K562 (cell line): ENCODE data around the gene ADAM23. TPM values are rescaled to one million over a fixed set of nuclear protein-coding genes. Genes with fewer than 3 reads are reported as not detected.

Source experiments
- ATAC-seq: fragments of 200-7000 bp; cut with Tn5 transposase; 3 replicates; pipeline ENCODE4 v1.9.1; 2020; ENCODE audit warnings: moderate library complexity
- BruUV-seq: library from RNA; stranded (reverse); fragments of 400-500 nt; replicated peaks from 2 replicates; lab custom pipeline; 2021; lab: Mats Ljungman, UMichigan
- CTCF ChIA-PET: fragments of 300-600 bp; formaldehyde crosslinking; extraction: SDS; loops from one replicate; lab custom pipeline; 2021; ENCODE audit warnings: low intra/inter-chr PET ratio; lab: Yijun Ruan, JAX
- POLR2A ChIA-PET: fragments of 300-600, 350-650 bp; sonication (Branson Sonifier 250); formaldehyde crosslinking; extraction: SDS; loops from one replicate; lab custom pipeline; 2021; ENCODE audit warnings: antibody characterized with exemption, inconsistent platforms; lab: Yijun Ruan, JAX
- DNase-seq, 4 experiments: peaks; one replicate each; pipeline versions ENCODE4 v3.0.0 to v3.0.0-alpha.2; 2011 to 2018; ENCODE audit warnings: low spot score in 3 of 4, mixed read lengths in 3 of 4; ENCODE audit errors: extremely low read depth in 1 of 4
- FAIRE-seq: peaks from 2 replicates; lab custom pipeline; 2011; peaks lifted over from hg19 to GRCh38; lab: Jason Lieb, UNC
- H2AFZ ChIP-seq: 2 replicates; pipeline ENCODE4 v1.6.0; 2011; ENCODE audit warnings: low read depth, low read length, control low read depth, inconsistent platforms
- H3K27ac ChIP-seq: fragments of 200-600 bp; 3 replicates; pipeline ENCODE4 v1.8.0; 2011; ENCODE audit warnings: low read depth, mild to moderate bottlenecking, control low read depth, inconsistent platforms, low read length, moderate library complexity, mixed read lengths; ENCODE audit errors: extremely low read depth
- H3K27me3 ChIP-seq, 2 experiments: fragments of 300-600 bp in 1 of 2; 2 replicates in 1 of 2; 3 replicates in 1 of 2; pipeline versions ENCODE4 v1.6.0 to v1.8.0; 2011; ENCODE audit warnings: inconsistent platforms in 2 of 2, low read length in 2 of 2, mild to moderate bottlenecking in 1 of 2, mixed read lengths in 1 of 2, moderate library complexity in 1 of 2; ENCODE audit not compliant: control insufficient read depth in 2 of 2, insufficient read depth in 2 of 2
- H3K36me3 ChIP-seq: fragments of 300-600 bp; 3 replicates; pipeline ENCODE4 v1.8.0; 2011; ENCODE audit warnings: mild to moderate bottlenecking, low read length, inconsistent platforms; ENCODE audit not compliant: control insufficient read depth, insufficient read depth
- H3K4me1 ChIP-seq, 2 experiments: fragments of 200-600 bp in 1 of 2; replicated peaks in 1 of 2; 2 replicates in 1 of 2; 3 replicates in 1 of 2; pipeline versions ENCODE4 v1.5.1 to v1.8.0; 2011; ENCODE audit warnings: inconsistent platforms in 2 of 2, low read length in 2 of 2, mild to moderate bottlenecking in 1 of 2, mixed read lengths in 1 of 2, moderate library complexity in 1 of 2; ENCODE audit not compliant: control insufficient read depth in 2 of 2, insufficient read depth in 2 of 2
- H3K4me2 ChIP-seq: 2 replicates; pipeline ENCODE4 v1.6.1; 2011; ENCODE audit warnings: low read length, control low read depth, inconsistent platforms, mixed read lengths; ENCODE audit not compliant: insufficient read depth
- H3K4me3 ChIP-seq: fragments of 200-600 bp; sonication (generic), shearing (Covaris generic); 2 replicates; pipeline ENCODE4 v1.5.1; 2016; ENCODE audit warnings: control low read depth, inconsistent platforms
- H3K79me2 ChIP-seq: fragments of 200-600 bp; 3 replicates; pipeline ENCODE4 v1.8.0; 2011; ENCODE audit warnings: low read length, inconsistent platforms; ENCODE audit not compliant: control insufficient read depth, insufficient read depth
- H3K9ac ChIP-seq, 2 experiments: 2 replicates each; pipeline versions ENCODE4 v1.6.0 to v1.6.1; 2011; ENCODE audit warnings: low read depth in 2 of 2, low read length in 2 of 2, control low read depth in 1 of 2, inconsistent platforms in 1 of 2, mild to moderate bottlenecking in 1 of 2, mixed read lengths in 1 of 2; ENCODE audit not compliant: insufficient read depth in 1 of 2
- H3K9me1 ChIP-seq: one replicate; pipeline ENCODE4 v1.6.0; 2011; ENCODE audit warnings: inconsistent platforms, mild to moderate bottlenecking, low read length, moderate library complexity; ENCODE audit not compliant: control insufficient read depth, insufficient read depth
- H3K9me3 ChIP-seq: replicated peaks from 2 replicates; pipeline ENCODE4 v1.5.1; 2011; ENCODE audit warnings: low read depth, low read length, inconsistent platforms; ENCODE audit not compliant: control insufficient read depth, insufficient read depth
- H4K20me1 ChIP-seq: replicated peaks from 2 replicates; pipeline ENCODE4 v1.6.1; 2011; ENCODE audit warnings: low read length, inconsistent platforms, mixed read lengths; ENCODE audit not compliant: control insufficient read depth, insufficient read depth
- GABPB1 ChIP-seq: sonication (generic); formaldehyde crosslinking; IDR thresholded peaks from 2 replicates; pipeline ENCODE4 v1.8.0; 2022; ENCODE audit warnings: mild to moderate bottlenecking, missing genetic modification reagents
- HDAC3 ChIP-seq: fragments of 450-650 bp; IDR thresholded peaks from 2 replicates; pipeline ENCODE4 v1.6.1; 2018; ENCODE audit warnings: borderline replicate concordance, mild to moderate bottlenecking, moderate library complexity; ENCODE audit not compliant: partially characterized antibody
- HDAC8 ChIP-seq: fragments of 450-650 bp; IDR thresholded peaks from 2 replicates; pipeline ENCODE4 v1.6.1; 2016; ENCODE audit warnings: mild to moderate bottlenecking, missing genetic modification characterization, moderate library complexity, missing compliant biosample characterization
- HNRNPUL1 ChIP-seq: fragments of 200-400 bp; formaldehyde crosslinking; IDR thresholded peaks from 2 replicates; pipeline ENCODE4 v1.6.1; 2017; ENCODE audit warnings: low read length
- L3MBTL2 ChIP-seq: fragments of 450-650 bp; IDR thresholded peaks from 2 replicates; pipeline ENCODE4 v1.6.1; 2016; ENCODE audit warnings: mild to moderate bottlenecking, moderate library complexity
- NONO ChIP-seq, 2 experiments: fragments of 200-400 bp in 1 of 2; fragments of 450-650 bp in 1 of 2; formaldehyde crosslinking in 1 of 2; IDR thresholded peaks; 2 replicates each; pipeline ENCODE4 v1.6.1; 2017; ENCODE audit warnings: low read depth in 2 of 2, mild to moderate bottlenecking in 2 of 2, moderate library complexity in 2 of 2, low read length in 1 of 2
- PTRF ChIP-seq: fragments of 450-650 bp; IDR thresholded peaks from 2 replicates; pipeline ENCODE4 v1.6.1; 2016; ENCODE audit warnings: mild to moderate bottlenecking, missing genetic modification characterization, missing compliant biosample characterization
- RFX5 ChIP-seq: IDR thresholded peaks from 2 replicates; pipeline ENCODE4 v1.6.1; 2011; ENCODE audit warnings: low read depth, mild to moderate bottlenecking, improper control_type of control experiment, low read length
- SAFB2 ChIP-seq: fragments of 200-400 bp; formaldehyde crosslinking; IDR thresholded peaks from 2 replicates; pipeline ENCODE4 v1.6.1; 2018; ENCODE audit warnings: borderline replicate concordance, low read length, low read depth, moderate library complexity; ENCODE audit not compliant: severe bottlenecking
- SMAD4 ChIP-seq: fragments of 250-450 bp; sonication (Bioruptor Pico); conservative IDR thresholded peaks from 2 replicates; pipeline ENCODE4 v1.8.0; 2021; ENCODE audit warnings: inconsistent platforms, mild to moderate bottlenecking, moderate library complexity
- SMARCB1 ChIP-seq: IDR thresholded peaks from 2 replicates; pipeline ENCODE4 v1.6.1; 2011; ENCODE audit warnings: improper control_type of control experiment, low read depth; ENCODE audit not compliant: insufficient read length
- STAT5B ChIP-seq: fragments of 250-450 bp; sonication (Bioruptor Pico); IDR thresholded peaks from 2 replicates; pipeline ENCODE4 v1.8.0; 2021; ENCODE audit warnings: mild to moderate bottlenecking, inconsistent platforms
- ZFPM2 ChIP-seq: fragments of 250-450 bp; sonication (Bioruptor Pico); IDR thresholded peaks from 2 replicates; pipeline ENCODE4 v1.5.1; 2022; ENCODE audit warnings: mild to moderate bottlenecking
- ZNF668 ChIP-seq: fragments of 250-450 bp; sonication (Bioruptor Pico); IDR thresholded peaks from 2 replicates; pipeline ENCODE4 v1.8.0; 2022; ENCODE audit warnings: mild to moderate bottlenecking, inconsistent platforms
- WGBS: fragments of 100-300 bp; shearing (Covaris generic); methylation state at CpG from one replicate; pipeline ENCODE4 v1.1.6; 2016; ENCODE audit warnings: low coverage, mixed read lengths; ENCODE audit not compliant: insufficient coverage; ENCODE audit errors: missing lambda C conversion rate; 5-methylcytosine and 5-hydroxymethylcytosine counted together
- in situ Hi-C: fragments of 300-500 bp; cut with MboI; formaldehyde crosslinking; loops from 4 replicates; pipeline ENCODE4 v1.15.0; 2018; ENCODE audit warnings: inconsistent platforms, mixed read lengths
- intact Hi-C: fragments of 100-400 bp; cut with micrococcal nuclease; formaldehyde crosslinking; loops from 2 replicates; pipeline ENCODE4 v1.14.2; 2022
- polyA plus RNA-seq, 8 experiments: library from polyadenylated mRNA; depleted of rRNA in 4 of 8; stranded (reverse) in 5 of 8; unstranded in 3 of 8; fragments of >200 nt; fragmentation: Nextera tagmentation in 2 of 8; fragmentation: Illumina TruSeq in 1 of 8; extraction: Ambion mirVana in 2 of 8; extraction: Trizol in 1 of 8; gene quantifications; 2 replicates each; pipeline versions ENCODE4 v1.2.1 to v1.2.3, GENCODE V29; 2011 to 2014; ENCODE audit warnings: inconsistent platforms in 1 of 8, missing spikeins in 1 of 8
- total RNA-seq, 7 experiments: library from RNA; depleted of rRNA in 6 of 7; stranded (reverse); fragments of >200 nt in 6 of 7; fragmentation: Illumina TruSeq in 2 of 7; extraction: Trizol in 2 of 7; gene quantifications; 2 replicates each; pipeline versions ENCODE4 v1.2.1 to v1.2.3, GENCODE V29; 2011 to 2021; ENCODE audit warnings: low replicate concordance in 1 of 7
- TF ChIP-seq, protein P1 (sequence below): fragments of 450-650 bp; formaldehyde crosslinking; IDR thresholded peaks from 2 replicates; pipeline ENCODE4 v1.4.0; 2020; ENCODE audit warnings: mild to moderate bottlenecking, moderate library complexity
- TF ChIP-seq, protein P2 (sequence below): fragments of 250-450 bp; sonication (Bioruptor Pico); IDR thresholded peaks from 2 replicates; pipeline ENCODE4 v1.8.0; 2022; ENCODE audit warnings: moderate library complexity, mild to moderate bottlenecking, inconsistent platforms

The ADAM23 gene
- total and polyA plus RNA-seq, 9 of the 15 experiments (the other 6 are each of a cell fraction or from before 2014, with no cell fraction given): 0.02 TPM; not detected in 8

DNA sequence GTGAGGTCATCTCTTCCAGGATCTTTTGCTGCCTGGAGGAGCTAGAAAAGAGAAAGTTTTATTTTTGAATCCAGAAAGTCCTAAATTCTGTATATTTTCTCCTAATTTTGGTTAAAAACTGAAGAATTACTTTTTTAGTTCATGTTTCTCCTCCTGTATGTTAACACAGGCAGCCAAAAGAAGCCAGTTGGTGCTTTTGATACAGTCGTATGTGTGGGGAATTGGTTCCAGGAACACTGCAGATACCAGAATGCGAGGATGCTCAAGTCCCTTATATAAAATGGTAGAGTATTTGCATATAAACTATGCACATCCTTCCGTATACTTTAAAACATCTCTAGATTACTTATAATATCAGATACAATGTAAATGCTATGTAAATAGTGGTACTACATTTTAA, 22.6 kb upstream of the ADAM23 start:
- TF ChIP-seq HDAC8 (tag) (no peak), ZFPM2 (CRISPR knock-in tag) (no peak)
- TF ChIP-seq, all 486 proteins: peak for 0
- ChIA-PET POLR2A (no interaction called here), CTCF (no interaction called here)
- H3K27me3 ChIP-seq: no peaks in the 10 kb centered on the region
- no peaks in the 10 kb centered on the region for H4K20me1 ChIP-seq
- no peak overlapping the region for H3K9ac ChIP-seq
- no peak for DNase-seq
- H2AFZ ChIP-seq: no peak overlapping the region
- no peak overlapping the region for H3K4me3 ChIP-seq
- no peaks in the 10 kb centered on the region for H3K4me1 ChIP-seq
- intact Hi-C loops (no loop called here), in situ Hi-C loops (no loop called here)
- no peak overlapping the region for H3K27ac ChIP-seq
- WGBS: 3% methylated on average over 3 of the region's 3 CpGs
- no peaks in the 10 kb centered on the region for H3K36me3 ChIP-seq
- no peaks in the 10 kb centered on the region for H3K79me2 ChIP-seq
- FAIRE-seq: no peak
- no peaks in the 10 kb centered on the region for H3K9me1 ChIP-seq
- BruUV-seq: no TSS peak
- no peaks in the 10 kb centered on the region for H3K9me3 ChIP-seq
- no peak for ATAC-seq
- no peak overlapping the region for H3K4me2 ChIP-seq

DNA sequence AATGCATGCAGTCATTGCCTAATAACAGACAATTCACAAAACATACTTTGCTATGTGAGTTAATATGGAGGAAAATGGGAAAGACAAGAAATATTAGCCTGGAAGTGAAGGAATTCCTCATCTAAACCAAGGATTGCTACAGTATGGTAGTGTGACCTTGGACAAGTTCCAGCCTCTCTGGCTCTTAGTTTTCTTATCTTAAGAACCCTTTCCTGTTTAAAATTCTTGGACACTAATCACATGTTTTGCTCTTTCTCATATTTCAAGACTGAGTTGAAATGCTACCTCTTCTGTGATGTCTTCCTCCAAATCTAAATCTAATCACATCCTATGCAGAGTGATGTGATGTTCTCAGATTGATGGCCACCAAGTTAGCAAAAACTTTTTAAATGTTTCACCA, 20.8 kb upstream of the ADAM23 start:
- in situ Hi-C loops: no loop called here
- Histone ChIP-seq H2AFZ (no peak overlapping the region), H3K9ac (no peak overlapping the region), H3K4me3 (no peak overlapping the region), H3K79me2 (no peaks in the 10 kb centered on the region), H3K27ac (no peak overlapping the region), H3K9me1 (no peaks in the 10 kb centered on the region), H3K36me3 (no peaks in the 10 kb centered on the region), H3K4me2 (no peak overlapping the region), H4K20me1 (no peaks in the 10 kb centered on the region), H3K27me3 (no peaks in the 10 kb centered on the region), H3K9me3 (no peaks in the 10 kb centered on the region), H3K4me1 (no peaks in the 10 kb centered on the region)
- no TSS peak for BruUV-seq
- ATAC-seq: no peak
- no peak for FAIRE-seq
- ChIA-PET POLR2A (no interaction called here), CTCF (no interaction called here)
- intact Hi-C loops: no loop called here
- TF ChIP-seq SMAD4 (CRISPR knock-in tag) (no peak), PTRF (tag) (no peak), SAFB2 (no peak), HNRNPUL1 (no peak), NONO (IDR thresholded peaks at IDR 0.05; ENCODE audit: low read depth in 2 of 2, low read length in 1 of 2) (no peak), RFX5 (no peak), ZNF668 (CRISPR knock-in tag) (no peak), L3MBTL2 (no peak), HDAC3 (no peak), SMARCB1 (no peak), GABPB1 (no peak), STAT5B (CRISPR knock-in tag) (no peak)
- TF ChIP-seq, protein P1, sequence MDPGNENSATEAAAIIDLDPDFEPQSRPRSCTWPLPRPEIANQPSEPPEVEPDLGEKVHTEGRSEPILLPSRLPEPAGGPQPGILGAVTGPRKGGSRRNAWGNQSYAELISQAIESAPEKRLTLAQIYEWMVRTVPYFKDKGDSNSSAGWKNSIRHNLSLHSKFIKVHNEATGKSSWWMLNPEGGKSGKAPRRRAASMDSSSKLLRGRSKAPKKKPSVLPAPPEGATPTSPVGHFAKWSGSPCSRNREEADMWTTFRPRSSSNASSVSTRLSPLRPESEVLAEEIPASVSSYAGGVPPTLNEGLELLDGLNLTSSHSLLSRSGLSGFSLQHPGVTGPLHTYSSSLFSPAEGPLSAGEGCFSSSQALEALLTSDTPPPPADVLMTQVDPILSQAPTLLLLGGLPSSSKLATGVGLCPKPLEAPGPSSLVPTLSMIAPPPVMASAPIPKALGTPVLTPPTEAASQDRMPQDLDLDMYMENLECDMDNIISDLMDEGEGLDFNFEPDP (CRISPR knock-in tag): no peak
- TF ChIP-seq, protein P2, sequence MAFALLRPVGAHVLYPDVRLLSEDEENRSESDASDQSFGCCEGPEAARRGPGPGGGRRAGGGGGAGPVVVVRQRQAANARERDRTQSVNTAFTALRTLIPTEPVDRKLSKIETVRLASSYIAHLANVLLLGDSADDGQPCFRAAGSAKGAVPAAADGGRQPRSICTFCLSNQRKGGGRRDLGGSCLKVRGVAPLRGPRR (CRISPR knock-in tag): no peak
- DNase-seq: no peak
